HG03378 (cell line): ENCODE data around the gene TRIM65.
"Not testable (repeated sequence)": the region's sequence is repeated elsewhere in the genome, so short reads cannot be mapped to it uniquely, and the experiment has no call there.

Source experiments
- ATAC-seq: cut with Tn5 transposase; IDR thresholded peaks from one replicate; pipeline ENCODE4 v1.9.1; 2021; ENCODE audit warnings: mild to moderate bottlenecking, moderate library complexity; ENCODE audit not compliant: unreplicated experiment

Gene TRIM65

DNA sequence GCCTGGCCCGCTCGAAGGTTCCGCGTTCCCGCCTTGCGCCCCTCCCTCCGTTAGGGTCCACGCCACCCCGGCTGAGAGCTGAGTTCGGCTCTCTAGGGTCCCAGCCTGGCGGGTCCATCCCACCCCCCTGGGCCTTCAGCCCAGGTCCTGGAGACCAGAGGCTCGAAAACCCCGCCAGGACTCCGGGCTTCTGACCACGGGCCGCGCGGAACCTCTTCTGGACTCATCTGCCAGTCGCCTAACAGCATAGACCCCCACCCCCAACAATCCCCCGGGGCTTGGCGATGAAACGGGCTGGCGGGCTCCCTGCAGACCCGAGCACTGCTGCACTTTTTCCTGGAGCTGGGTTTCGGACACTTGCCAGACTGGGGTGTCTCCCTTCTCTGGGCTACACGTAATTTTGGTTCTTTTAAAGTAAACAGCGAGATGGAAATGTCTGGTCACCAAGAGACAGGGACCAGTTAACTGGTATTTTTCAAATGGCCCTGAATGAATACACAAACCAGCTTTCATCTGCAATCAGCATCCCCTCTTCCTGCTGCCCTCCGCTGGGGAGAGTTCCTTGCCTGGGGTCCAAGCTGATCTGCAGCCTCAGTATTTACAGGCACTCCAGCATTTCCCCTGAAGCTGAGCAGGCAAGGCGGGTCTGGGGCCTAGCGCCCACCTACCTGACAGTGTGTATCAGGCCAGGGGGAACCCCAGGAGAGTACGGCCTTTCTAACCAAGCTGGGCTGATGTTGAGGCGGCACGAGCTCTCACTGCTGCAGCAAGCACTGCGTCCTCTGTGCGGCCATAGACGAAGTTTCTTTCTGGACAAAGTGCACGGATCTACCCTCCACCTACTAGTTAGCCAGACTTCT lies 639 bp upstream of the TRIM65 start:
- no peak for ATAC-seq

DNA sequence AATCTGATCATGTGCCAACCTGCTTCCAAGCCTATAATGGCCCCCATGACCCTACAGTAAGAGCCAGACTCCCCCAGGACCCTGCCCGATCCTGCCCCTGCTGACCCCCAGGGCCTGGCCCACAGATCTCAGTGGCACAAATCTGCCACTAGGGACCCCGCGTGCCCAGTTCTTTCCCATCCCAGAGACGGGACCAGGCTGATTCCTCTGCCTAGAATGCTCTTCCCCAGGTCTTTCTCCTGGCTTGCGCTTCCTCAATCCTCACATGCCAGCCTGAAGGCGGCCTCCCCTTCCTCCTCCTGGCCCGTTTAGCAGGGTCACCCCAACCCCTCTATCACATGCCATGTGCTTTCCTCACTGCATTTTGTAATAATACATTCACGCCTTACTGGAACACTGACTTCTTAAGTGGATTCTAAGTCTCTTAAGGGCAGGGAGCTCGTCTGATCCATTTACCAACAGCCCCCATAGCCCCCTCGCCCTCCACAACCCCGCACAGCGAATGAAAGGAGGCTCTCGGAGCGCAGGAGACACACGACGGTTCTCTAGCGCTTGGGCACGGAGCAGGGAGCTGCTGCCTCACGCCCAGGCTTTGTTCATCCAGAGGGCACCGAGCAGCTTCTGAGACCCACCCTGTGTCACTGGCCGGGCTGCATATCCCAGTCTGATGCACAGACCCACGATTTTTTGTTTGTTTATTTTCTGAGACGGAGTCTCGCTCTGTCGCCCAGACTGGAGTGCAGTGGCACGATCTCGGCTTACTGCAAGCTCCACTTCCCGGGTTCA lies 1.2 kb downstream of the TRIM65 start:
- no peak for ATAC-seq

DNA sequence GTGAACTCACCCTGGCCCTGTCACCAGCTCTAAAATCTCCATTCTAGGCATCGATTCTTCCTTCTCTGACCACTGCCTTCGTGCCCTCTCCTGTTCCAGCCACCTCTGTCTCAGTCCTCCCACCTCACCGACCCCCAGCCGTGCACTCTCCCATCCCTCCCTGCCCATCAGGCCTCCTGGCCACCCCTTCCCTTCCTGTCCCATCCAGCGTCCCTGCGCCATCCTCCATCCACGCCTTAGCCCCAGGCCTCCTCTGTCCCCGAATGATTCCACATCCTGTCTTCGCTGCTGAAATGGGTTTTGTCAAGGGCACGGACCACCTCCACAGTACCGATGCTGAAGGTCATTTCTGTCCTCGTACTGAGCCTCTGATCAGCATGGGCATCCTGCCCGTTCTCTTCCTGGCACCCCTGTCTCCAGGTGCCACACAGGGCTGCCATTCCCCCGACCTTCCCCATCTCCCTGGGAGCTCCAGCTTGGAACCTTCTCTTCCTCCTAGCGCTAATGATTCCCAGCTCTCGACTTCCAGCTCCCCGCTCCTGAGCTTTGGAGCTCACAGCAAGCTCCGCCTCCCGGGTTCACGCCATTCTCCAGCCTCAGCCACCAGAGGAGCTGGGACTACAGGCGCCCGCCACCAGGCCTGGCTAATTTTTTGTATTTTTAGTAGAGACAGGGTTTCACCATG lies 2.6 kb downstream of the TRIM65 start:
- ATAC-seq, result no peak

DNA sequence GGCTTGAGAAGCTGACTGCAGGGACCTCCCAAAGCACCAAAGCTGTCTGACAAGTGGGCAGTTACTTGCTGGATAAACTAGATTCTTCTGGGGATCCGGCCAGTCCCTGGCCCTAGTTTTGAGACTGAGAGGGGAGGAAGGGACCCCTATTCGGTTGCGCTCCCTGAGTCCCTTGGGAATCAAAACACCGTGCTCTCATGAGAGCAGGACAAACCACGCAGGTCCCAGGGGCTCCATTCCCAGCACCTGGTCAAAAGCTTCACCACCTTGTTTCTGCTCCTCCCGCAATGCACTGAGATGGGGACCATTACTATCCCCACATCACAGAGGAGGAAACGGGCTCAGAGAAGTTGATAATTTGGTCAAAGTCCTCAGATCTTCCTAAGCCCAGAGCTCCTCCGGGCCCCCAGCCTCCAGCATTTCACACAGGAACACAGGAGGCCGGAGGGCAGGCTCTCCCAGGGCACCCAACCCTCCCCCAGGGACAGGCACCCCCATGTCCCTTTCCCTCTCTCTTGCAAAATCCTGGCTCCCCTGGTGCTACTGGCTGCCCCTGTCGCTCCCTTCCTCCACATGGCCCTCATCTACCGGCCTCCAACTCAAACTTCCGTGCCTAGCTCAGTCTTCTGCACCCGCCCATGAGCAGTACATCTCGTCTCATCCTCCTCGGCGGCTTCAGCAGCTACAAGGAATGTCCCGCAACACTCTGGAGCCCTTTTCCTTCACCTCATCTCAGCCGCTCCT lies 3.3 kb downstream of the TRIM65 start:
- ATAC-seq, result no peak

DNA sequence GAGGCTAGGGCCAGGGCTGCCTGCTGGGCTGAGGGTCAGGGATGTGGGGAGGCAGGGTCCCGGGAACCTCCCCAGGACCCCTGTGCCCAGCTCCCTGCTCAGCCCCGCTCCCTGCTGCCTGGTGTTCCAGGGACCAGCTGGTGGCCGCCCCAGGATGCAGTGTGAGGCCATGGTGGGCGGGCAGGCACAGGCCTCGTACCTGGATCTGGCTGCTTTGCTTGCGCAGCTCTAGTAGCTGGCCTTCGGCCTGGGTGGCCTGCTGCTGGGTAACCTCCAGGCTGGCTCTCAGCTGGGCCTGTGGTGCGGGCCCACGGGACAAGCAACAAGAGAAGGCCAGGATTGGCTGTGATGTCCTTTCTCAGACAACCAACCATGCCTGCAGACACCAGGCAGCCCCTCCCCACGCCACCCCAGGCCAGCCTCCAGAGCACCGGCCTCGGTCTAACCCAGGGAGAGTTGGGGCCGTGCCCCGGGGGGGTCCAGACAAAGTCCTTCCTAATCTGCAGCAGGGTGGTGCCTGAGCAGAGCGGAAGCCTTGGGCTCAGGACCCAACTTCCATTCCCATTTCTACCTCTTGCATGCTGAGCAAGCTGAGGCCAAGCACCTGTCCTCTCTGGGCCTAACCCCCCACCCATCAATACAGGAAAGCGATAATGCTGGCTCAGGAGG lies 4.1 kb downstream of the TRIM65 start:
- no peak for ATAC-seq

DNA sequence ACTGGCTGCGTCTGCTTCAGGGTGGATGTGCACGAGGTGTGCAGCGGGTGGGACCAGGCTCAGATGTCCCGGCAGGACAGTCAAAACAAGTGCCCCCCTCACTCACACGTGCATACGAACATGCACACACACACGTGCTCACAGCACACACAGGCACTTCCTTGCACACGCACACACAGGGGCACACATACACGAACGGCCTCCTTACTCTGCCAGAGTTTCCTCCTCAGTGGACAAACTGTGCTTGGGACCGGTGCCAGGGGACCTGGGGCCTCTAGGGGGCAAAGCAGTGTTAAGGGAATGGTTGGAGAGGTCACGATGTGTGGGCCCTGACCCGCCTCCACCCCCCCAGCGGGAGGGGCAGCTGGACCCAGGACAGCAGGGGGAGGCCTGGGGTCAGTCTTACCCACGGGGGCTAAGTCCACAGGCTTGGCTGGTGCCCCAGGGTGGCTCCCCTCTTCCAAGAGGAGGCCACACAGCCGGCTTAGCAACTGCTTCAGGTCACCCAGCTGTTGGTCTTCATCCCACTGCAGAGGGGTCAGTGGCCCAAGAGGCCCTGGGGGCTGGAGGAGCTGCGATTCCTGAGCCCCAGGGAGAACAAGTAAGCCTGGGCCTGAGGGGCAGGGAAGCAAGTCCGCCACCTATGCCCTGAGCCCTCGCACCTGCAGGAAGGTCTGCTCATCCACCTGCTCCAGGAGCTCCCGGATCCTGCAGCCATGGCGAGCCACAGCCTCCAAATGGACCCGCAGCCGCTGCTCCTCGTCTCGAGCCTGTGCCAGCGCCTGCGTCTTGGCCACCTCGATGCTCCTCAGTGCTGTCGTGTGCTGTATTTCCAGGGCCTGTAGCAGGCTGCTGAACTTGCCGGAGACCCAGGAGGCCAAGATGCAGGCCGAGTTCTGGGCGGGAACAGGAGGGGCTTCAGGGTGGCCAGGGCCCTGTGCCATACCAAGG lies 4.9 kb downstream of the TRIM65 start:
- no peak for ATAC-seq

DNA sequence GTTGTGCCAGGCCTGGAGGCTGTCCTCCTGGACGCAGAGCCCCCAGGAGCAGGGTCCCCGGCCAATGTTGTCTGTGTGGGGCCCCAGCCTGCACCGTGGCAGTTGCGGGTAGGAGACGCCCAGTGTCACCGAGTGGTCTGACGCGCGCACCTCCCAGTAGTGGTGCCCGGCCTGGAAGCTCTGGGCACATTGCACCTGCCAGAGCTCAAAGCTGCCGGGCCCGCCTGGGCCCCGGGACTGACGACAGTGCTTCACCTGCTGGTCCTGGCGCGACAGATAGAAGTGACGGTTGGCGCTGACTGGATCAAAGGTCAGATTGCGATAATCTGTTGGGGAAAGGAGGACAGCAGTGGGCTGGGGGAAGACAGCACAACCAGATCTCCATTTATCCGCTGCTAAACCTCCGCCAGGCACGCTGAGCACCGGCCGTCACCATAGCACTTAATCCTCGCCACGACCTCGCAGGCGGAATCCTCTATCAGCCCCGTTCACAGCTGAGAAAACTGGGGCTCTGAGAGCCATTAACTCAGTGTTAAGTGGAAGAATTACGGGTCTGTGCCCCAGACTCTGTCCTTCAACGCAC lies 5.6 kb downstream of the TRIM65 start:
- no peak for ATAC-seq

DNA sequence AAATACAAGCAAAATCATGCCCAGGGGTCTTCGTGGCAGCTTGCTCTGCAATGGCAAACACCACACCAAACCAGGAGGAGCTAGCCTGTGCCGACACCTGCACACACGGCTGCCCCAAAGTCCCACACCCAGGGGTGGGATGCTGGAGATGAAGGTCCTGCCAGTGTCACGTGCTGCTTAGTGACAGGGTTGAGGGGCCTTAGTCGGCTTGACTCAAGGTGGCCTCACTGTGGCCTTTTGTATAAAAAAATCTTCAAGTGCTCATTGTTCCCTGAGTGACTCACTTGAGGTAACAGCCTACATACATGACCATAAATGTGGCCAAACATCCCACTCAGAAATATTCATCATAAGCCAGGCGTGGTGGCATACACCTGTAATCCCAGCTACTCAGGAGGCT lies 7.3 kb downstream of the TRIM65 start:
- ATAC-seq, result no peak

DNA sequence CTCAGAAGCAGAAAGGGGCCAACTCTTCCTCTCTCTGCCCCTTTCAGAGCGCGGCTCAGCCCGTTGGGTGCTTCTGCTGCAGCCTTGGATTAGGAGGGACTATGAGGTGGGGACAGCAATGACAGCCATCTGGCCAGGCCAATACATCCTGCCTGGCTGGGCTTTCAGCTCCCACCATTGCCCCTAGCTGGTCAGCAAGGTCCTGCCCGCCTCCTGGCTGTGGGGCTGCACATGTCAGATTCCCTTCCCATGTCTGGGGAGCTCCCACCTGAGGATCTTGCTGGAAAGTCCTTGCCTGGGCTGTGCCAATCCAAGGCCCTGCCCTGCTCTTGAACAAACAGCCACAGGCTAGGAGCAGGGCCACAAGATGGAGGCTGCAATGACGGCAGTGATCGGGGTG lies 8.3 kb downstream of the TRIM65 start:
- ATAC-seq, result no peak

DNA sequence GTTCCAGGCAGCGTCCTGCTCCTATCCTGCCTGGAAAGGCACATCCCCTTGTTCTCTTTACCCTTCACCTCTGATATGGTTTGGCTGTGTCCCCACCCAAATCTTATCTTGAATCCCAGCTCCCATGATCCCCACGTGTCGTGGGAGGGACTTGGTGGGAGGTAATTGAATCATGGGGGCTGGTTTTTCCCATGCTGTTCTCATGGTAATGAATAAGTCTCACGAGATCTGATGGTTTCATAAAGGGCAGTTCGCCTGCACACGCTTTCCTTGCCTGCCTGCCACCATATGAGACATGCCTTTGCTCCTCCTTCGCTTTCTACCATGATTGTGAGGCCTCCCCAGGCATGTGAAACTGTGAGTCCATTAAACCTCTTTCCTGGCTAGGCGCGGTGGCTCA lies 10.9 kb downstream of the TRIM65 start:
- ATAC-seq, result not testable (repeated sequence)

DNA sequence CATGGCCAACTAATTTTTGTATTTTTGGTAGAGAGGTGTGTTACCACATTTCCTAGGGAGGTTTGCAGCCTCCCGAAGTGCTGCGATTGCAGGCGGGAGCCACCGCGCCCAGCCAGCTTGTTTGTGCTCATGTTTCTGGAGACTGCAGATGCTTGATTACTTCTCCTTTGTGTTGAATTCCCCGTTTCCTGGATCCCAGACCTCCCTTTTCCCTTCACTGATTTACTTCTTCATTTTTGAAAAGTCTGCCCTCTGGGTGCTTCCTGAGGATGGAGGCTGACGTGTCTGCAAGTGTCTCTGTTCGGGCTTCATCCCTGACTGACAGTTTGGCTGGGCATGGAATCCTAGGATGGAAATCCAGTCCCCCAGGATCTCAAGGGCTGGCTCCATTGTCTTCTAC lies 11.3 kb downstream of the TRIM65 start:
- ATAC-seq, result no peak

DNA sequence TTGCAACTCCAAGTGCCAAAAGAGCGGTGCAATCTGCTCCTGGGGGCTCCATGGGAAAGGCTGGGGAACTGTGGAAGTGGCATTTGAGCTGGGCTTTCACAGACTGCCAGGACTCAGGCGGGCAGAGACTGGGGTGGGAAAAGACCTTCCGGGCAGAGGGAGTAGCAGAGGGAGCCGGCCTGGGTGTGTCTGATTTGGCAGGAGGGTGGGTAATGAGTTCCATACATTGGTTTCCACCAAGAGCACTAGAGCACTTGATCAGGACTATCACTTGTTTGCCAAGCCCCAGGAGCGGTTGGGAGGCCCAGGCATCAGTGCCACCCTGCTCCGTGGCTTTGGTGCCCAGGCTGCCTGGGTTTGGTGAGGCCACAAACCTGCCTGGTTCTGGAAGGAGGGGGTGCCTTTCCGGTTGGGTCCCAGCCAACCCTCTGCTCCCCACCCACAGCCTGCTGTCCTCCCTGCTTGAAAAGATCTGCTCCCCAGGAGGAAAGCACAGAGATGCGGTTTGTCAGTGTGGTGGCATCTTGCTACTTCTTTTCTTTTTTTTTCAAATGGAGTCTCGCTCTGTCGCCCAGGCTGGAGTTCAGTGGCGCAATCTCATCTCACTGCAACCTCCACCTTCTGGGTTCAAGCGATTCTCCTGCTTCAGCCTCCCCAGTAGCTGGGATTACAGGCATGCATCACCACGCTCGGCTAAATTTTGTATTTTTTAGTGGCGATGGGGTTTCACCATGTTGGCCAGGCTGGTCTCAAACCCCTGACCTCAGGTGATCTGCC lies 14.9 kb downstream of the TRIM65 start:
- no peak for ATAC-seq

DNA sequence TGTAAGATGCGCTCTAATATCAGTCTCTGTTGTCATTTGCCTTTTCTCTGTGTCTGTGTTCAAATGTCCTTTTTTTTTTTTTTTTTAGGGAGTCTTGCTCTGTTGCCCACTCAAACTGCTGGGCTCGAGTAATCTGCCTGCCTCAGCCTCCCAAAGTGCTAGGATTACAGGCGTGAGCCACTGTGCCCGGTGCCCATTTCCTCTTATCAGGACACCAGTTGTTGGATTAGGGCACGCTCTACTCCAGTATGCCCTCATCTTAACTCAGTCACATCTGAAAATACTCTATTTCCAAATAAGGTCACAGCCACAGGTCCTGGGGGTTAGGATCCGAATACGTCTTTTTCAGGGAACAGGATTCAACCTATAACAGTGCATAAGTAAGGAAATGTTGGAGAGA lies 16.5 kb downstream of the TRIM65 start:
- no peak for ATAC-seq

DNA sequence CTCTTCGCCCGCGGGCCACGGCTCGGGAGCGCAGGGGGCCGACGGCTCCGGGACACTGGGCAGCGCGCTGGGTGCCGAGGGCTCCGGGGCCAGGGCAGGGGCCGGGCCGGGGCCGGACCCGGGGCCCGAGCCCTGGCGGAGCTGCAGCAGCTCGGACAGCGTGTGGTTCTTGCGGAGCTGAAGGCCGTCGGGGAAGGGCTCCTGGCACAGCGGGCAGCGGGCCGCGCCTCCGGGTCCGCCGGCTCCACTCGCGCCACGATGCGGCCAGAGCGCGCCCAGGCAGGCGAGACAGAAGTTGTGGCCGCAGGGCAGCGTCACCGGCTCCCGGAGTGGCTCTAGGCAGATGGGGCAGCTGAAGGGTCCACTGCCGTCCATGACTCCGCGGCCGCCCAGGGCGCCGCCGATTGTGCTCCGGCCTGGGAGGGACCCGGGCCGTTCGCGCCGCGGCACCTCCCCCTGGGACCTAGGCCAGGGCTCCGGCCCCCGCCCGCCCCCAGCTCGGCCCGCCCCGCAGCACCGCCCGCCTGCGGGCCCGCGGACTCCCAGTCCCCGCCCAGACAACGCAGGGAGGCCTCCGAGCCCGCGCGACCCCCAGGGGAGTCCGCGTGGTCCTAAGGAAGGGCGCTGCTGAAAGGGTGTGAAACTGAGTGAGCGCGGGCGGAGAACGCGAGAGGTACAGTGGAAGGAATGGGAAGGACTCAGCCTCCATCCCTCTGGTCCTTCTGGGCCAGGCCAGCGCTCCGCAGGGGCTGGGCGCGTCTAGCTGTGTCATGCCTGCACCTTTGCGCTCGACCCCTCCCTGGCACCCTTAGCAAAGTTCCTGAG lies 18.4 kb downstream of the TRIM65 start, which contains the start of gene TRIM47:
Gene TRIM47, minus strand, starts transcription at position 408 of the 825 bp plus-strand sequence. Its CDS starts 33 bp downstream, at position 375.
- ATAC-seq, result no peak

DNA sequence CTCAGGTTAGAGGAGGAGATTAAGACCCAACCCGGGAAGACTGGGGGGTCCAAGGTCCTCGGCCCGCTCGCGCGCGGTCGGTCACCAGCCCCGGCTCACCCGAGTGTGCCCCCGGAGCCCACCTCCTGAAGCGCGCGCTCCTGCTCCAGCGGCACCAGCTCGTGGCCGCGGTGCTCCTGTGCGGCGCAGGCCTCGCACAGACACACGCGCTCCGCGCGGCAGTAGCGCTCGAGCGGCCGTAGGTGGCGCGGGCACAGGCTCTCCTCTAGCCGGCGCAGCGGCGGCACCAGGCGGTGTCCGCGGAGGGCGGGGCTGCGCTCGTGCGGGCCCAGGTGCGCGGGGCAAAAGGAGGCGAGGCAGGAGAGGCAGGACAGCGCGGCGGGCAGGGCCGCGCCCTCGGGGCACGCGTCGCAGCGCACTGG lies 19.0 kb downstream of the TRIM65 start:
- no peak for ATAC-seq

DNA sequence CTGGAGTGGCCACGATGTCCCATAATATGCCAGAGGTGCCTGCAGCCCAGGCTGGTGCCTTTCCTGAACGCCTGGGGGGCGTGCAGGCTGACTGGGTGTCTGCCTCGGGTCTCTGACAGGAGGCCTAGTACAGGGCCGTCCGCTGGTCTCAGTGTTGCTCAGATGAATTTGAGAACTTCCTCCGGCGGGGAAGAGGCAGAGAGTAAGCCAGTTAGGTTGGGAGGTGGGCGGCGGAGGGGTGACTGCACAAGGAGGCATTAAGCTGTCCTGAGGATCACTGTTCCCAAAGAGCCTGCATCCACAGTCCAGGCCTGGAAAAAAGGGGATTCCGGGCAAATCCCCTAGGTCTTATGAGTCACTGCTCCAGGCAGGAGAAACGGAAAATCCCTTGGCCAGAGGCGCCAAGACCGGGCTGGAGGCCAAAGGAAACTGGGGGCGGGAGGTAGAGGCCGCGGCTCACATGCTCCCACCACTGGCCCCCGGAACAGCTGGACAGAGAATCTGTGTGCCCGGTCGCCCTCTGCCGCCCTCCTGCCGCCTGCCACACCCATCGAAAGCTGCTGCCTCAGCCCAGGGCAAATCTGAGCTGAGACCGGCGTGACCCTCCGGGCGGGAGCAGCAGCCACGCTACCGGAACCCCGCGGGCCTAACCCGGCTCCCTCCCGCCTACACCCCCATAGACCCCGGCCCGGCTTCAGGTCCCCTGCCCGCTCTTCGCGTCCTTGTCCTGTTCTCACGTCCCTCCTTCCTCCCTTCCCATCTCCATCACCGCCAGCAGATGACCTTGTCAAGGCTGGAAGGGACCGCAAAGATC lies 19.6 kb downstream of the TRIM65 start:
- no peak for ATAC-seq
